ENCODE measurements around the gene CRKL. TPM values are rescaled to one million over a fixed set of nuclear protein-coding genes. Genes with fewer than 3 reads are reported as not detected.

CRKL gene
- total RNA-seq, 1 donor from 2014 or later: 91.0 TPM

DNA sequence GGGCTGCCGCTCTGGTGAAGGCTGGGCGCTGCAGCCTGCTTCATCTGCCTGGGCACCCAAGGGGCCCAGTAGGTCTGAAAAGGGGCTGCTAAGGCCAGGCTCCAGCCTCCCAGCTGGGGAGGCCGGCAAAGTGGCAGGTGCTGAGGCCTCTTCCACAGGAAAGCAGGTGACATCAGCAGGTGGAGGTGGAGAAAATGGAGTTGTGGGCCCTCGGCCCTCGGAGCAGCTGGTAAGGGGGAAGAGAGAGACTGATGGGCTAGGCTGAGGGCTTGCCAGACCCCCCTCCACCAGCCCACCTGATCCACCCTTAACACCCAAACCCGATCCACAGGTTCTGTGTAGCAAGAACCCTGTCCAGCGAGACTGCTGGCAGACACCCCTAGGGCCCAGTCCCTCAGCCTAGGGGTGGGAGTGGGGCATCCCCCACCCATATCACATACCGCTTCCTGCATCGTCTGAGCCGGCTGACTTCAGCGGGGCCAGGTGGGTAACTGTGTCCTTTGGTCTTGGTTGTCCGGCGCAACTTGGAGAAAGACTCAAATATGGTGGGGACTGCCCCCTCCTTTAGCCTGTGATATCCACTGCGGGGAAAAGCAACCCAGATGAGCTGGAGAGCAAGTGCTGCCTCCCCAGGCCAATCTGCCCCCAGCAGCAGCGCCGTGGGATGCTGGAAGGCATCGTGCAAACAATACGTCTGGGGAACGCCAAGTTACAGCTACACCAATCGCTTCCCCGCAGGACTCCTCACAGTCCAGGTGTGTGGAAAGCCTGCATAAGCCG is 83.2 kb downstream of the CRKL start:
- Histone ChIP-seq H3K9ac (no peak overlapping the region), H4K20me1 (ENCODE audit: low read depth) (no peaks in the 10 kb centered on the region), H3K79me2 (ENCODE audit: low read depth) (peaks cover 24% of the 10 kb centered on the region), H3K4me3 (peak overlapping the region; percentile 82), H2AFZ (replicated peaks) (no peak overlapping the region), H3F3A (ENCODE audit: low read depth) (peaks cover 33% of the 10 kb centered on the region), H3K27ac (no peak overlapping the region), H3K4me2 (peak overlapping the region; percentile 88), H3K4me1 (peaks cover 9% of the 10 kb centered on the region), H3K36me3 (no peaks in the 10 kb centered on the region), H3K27me3 (no peaks in the 10 kb centered on the region), H3K9me3 (ENCODE audit: low read depth) (no peaks in the 10 kb centered on the region)
- TF ChIP-seq, protein P1, sequence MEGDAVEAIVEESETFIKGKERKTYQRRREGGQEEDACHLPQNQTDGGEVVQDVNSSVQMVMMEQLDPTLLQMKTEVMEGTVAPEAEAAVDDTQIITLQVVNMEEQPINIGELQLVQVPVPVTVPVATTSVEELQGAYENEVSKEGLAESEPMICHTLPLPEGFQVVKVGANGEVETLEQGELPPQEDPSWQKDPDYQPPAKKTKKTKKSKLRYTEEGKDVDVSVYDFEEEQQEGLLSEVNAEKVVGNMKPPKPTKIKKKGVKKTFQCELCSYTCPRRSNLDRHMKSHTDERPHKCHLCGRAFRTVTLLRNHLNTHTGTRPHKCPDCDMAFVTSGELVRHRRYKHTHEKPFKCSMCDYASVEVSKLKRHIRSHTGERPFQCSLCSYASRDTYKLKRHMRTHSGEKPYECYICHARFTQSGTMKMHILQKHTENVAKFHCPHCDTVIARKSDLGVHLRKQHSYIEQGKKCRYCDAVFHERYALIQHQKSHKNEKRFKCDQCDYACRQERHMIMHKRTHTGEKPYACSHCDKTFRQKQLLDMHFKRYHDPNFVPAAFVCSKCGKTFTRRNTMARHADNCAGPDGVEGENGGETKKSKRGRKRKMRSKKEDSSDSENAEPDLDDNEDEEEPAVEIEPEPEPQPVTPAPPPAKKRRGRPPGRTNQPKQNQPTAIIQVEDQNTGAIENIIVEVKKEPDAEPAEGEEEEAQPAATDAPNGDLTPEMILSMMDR (IDR thresholded peaks at IDR 0.05): no peak
- TF ChIP-seq EZH2 (IDR thresholded peaks at IDR 0.05): no peak
- TF ChIP-seq EZH2phosphoT487 (IDR thresholded peaks at IDR 0.05): no peak
- H3K27ac Mint-ChIP-seq: peak overlapping the region; percentile 53
- no peaks in the 10 kb centered on the region for H3K9me3 Mint-ChIP-seq
- peaks cover 4% of the 10 kb centered on the region for H3K36me3 Mint-ChIP-seq
- DNase-seq (ENCODE audit: low spot score): no peak
- peaks cover 8% of the 10 kb centered on the region for H3K27me3 Mint-ChIP-seq (ENCODE audit: insufficient read depth, low read depth)
- H3K4me3 Mint-ChIP-seq: peak overlapping the region; percentile 96
- H3K4me1 Mint-ChIP-seq: peaks cover 25% of the 10 kb centered on the region

DNA sequence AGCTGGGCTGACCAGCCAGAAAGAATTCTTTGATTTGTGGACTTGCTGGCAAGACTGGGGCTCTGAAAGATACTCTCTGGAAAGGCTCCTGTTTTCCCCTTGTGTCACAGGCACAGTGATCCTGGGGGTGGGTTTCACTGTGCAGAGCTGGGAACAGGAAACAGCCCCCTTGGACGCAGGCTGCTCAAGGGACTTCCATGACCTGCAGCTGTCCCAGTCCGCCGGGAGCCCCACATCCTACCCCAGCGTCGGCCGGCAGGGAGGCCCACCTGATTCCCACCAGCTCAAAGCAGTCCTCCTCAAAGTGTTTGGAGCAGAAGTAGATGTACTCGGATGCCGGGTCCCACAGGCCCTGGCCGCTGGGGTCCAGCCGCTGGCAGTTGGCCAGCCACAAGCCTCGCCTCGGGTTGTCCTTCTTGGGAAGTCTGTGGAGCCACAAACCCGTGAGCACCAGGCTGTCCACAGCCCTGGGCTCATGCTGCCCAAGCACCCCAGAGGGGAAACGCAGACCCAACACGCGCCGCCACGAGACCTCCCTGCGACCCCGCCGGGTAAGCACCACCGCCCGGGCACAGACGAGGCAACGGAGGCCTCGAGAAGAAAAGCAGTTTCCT is 83.9 kb downstream of the CRKL start:
- Mint-ChIP-seq H3K36me3 (peaks cover 4% of the 10 kb centered on the region), H3K27me3 (ENCODE audit: insufficient read depth, low read depth) (peaks cover 7% of the 10 kb centered on the region), H3K27ac (peak overlapping the region; percentile 97), H3K4me1 (peaks cover 25% of the 10 kb centered on the region), H3K4me3 (peak overlapping the region; percentile 96), H3K9me3 (no peaks in the 10 kb centered on the region)
- no peaks in the 10 kb centered on the region for H3K9me3 ChIP-seq (ENCODE audit: low read depth)
- peak overlapping the region; percentile 51 for H3K9ac ChIP-seq
- H3K36me3 ChIP-seq: no peaks in the 10 kb centered on the region
- H3K27me3 ChIP-seq: no peaks in the 10 kb centered on the region
- no peaks in the 10 kb centered on the region for H4K20me1 ChIP-seq (ENCODE audit: low read depth)
- peaks cover 24% of the 10 kb centered on the region for H3K79me2 ChIP-seq (ENCODE audit: low read depth)
- H2AFZ ChIP-seq (replicated peaks): peak overlapping the region; percentile 81
- peak overlapping the region; percentile 82 for H3K4me3 ChIP-seq
- peaks cover 9% of the 10 kb centered on the region for H3K4me1 ChIP-seq
- no peak overlapping the region for H3K27ac ChIP-seq
- peak overlapping the region; percentile 88 for H3K4me2 ChIP-seq
- TF ChIP-seq, protein P1 (IDR thresholded peaks at IDR 0.05): no peak
- no peak for TF ChIP-seq EZH2phosphoT487 (IDR thresholded peaks at IDR 0.05)
- no peak for TF ChIP-seq EZH2 (IDR thresholded peaks at IDR 0.05)
- no peak for DNase-seq (ENCODE audit: low spot score)
- H3F3A ChIP-seq (ENCODE audit: low read depth): peaks cover 33% of the 10 kb centered on the region

DNA sequence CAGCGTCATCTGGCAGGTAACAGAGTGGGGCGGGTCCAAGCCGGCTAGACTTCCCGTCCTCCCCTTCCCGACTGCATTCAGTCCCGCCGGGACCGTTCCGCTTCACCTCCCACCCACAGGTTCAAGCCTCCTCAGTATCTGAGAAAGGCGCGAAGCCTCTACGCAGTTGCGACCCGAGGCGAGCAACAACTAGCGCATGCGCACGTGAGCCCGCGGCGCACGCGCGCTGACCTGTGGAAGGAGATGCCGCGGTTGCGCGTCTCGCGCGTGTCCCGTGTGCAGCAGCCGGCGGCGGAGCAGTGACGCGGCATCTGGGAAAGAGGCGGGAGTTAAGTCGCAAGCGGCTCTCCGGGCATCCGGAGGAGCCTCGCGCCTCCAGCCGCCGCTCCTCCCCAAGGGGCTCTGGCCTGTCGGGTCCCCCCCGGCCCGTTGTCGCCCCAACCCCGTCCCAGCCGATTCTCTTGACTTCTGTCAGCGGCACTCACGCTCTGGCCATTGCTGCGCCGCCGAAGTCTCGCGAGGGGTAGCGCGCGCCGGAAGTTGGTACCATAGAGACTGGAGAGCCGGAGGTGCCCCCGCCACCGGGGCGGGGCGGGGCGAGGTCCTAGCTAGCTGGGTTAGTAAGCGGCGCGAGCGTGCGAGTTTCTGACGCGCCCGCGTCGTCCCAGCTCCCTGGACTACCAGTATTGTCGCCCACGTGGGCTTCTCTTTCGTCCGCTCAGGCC is 84.6 kb downstream of the CRKL start, which contains the start of gene THAP7:
Gene THAP7 (minus strand): TSS at position 518 of the 725 bp plus-strand sequence. CDS start 207 bp downstream, at position 311.
- H3K36me3 ChIP-seq: no peaks in the 10 kb centered on the region
- no peaks in the 10 kb centered on the region for H3K27me3 ChIP-seq
- H4K20me1 ChIP-seq (ENCODE audit: low read depth): no peaks in the 10 kb centered on the region
- TF ChIP-seq EZH2phosphoT487 (IDR thresholded peaks at IDR 0.05) (no peak), EZH2 (IDR thresholded peaks at IDR 0.05) (no peak)
- TF ChIP-seq, protein P1 (IDR thresholded peaks at IDR 0.05): no peak
- H3K27ac ChIP-seq: peak within 1 kb of the TSS; percentile 67
- H3K9ac ChIP-seq: peak within 1 kb of the TSS; percentile 73
- peak within 1 kb of the TSS; percentile 81 for H2AFZ ChIP-seq (replicated peaks)
- peak within 1 kb of the TSS; percentile 82 for H3K4me3 ChIP-seq
- peaks cover 9% of the 10 kb centered on the region for H3K27me3 Mint-ChIP-seq (ENCODE audit: insufficient read depth, low read depth)
- DNase-seq (ENCODE audit: low spot score): peak; percentile 97
- no peaks in the 10 kb centered on the region for H3K9me3 Mint-ChIP-seq
- H3K4me1 ChIP-seq: peaks cover 9% of the 10 kb centered on the region
- H3K36me3 Mint-ChIP-seq: peaks cover 8% of the 10 kb centered on the region
- H3K9me3 ChIP-seq (ENCODE audit: low read depth): no peaks in the 10 kb centered on the region
- H3K4me2 ChIP-seq: peak within 1 kb of the TSS; percentile 88
- H3K79me2 ChIP-seq (ENCODE audit: low read depth): peaks cover 24% of the 10 kb centered on the region
- H3K27ac Mint-ChIP-seq: peak within 1 kb of the TSS; percentile 97
- peak within 1 kb of the TSS; percentile 96 for H3K4me3 Mint-ChIP-seq
- peaks cover 25% of the 10 kb centered on the region for H3K4me1 Mint-ChIP-seq
- H3F3A ChIP-seq (ENCODE audit: low read depth): peaks cover 33% of the 10 kb centered on the region

Other genes with a start within 250 kb of the CRKL start
- not detected in 2 replicates for gene SERPIND1, start 143.3 kb upstream of the CRKL start, total RNA-seq (ENCODE audit: low replicate concordance)
- gene PI4KA, start 58.6 kb upstream of the CRKL start, total RNA-seq (ENCODE audit: low replicate concordance): 24.4 and 43.3 TPM in 2 replicates
- gene SNAP29, start 58.4 kb upstream of the CRKL start, total RNA-seq (ENCODE audit: low replicate concordance): 5.6 and 7.1 TPM in 2 replicates
- gene AIFM3, start 49.8 kb downstream of the CRKL start, total RNA-seq (ENCODE audit: low replicate concordance): 4.3 and 12.0 TPM in 2 replicates
- gene LZTR1, start 64.9 kb downstream of the CRKL start, total RNA-seq (ENCODE audit: low replicate concordance): 21.9 and 39.4 TPM in 2 replicates
- gene THAP7, start 84.7 kb downstream of the CRKL start, total RNA-seq (ENCODE audit: low replicate concordance): 14.7 and 29.2 TPM in 2 replicates
- 0.36 and 0.53 TPM in 2 replicates for gene P2RX6, start 97.8 kb downstream of the CRKL start, total RNA-seq (ENCODE audit: low replicate concordance)
- 0.34 TPM in 1 of 2 replicates, not detected in the other for gene SLC7A4, start 115.2 kb downstream of the CRKL start, total RNA-seq (ENCODE audit: low replicate concordance)
- gene LRRC74B, start 128.5 kb downstream of the CRKL start, total RNA-seq (ENCODE audit: low replicate concordance): not detected in 2 replicates

Measured in neural progenitor cell (in vitro differentiated cells).